Sigmoid colon (tissue), 3 donors: ENCODE data around the gene ABCA13.

Source experiments
- POLR2A ChIP-seq, 2 donors: fragments of 450-650 bp; IDR thresholded peaks; one replicate each; pipeline ENCODE4 v1.6.1; 2016; ENCODE audit warnings: antibody characterized with exemption in 2 of 2, mild to moderate bottlenecking in 2 of 2, moderate library complexity in 2 of 2
- TF ChIP-seq, protein P1 (sequence below), 4 experiments: fragments of 450-650 bp in 3 of 4; fragments of 200-600 bp in 1 of 4; IDR thresholded peaks; one replicate each; pipeline ENCODE4 v1.5.1; 2016 to 2019; ENCODE audit warnings: antibody characterized with exemption in 4 of 4, mild to moderate bottlenecking in 3 of 4, moderate library complexity in 2 of 4

DNA sequence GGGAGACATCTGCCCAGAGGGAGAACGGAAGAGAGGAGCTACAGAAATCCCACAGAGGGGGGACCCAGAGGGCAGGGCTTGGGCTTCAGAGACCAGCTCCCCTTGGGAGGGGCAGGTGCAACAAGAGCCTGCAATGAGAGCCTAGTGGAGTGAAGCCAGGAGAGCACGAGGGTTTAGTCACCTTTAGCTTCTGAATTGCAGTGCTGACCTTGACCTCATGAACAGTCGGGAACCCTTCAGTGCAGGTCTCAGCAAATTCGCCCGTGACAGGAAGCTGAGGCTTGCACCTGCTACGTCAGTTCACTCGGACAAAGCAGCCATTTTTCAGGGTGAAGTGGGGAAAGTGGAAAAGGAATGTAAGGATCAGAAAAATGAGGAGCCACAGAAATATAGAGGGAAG lies 446.2 kb downstream of the ABCA13 start:
- TF ChIP-seq, protein P1, sequence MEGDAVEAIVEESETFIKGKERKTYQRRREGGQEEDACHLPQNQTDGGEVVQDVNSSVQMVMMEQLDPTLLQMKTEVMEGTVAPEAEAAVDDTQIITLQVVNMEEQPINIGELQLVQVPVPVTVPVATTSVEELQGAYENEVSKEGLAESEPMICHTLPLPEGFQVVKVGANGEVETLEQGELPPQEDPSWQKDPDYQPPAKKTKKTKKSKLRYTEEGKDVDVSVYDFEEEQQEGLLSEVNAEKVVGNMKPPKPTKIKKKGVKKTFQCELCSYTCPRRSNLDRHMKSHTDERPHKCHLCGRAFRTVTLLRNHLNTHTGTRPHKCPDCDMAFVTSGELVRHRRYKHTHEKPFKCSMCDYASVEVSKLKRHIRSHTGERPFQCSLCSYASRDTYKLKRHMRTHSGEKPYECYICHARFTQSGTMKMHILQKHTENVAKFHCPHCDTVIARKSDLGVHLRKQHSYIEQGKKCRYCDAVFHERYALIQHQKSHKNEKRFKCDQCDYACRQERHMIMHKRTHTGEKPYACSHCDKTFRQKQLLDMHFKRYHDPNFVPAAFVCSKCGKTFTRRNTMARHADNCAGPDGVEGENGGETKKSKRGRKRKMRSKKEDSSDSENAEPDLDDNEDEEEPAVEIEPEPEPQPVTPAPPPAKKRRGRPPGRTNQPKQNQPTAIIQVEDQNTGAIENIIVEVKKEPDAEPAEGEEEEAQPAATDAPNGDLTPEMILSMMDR (IDR thresholded peaks at IDR 0.05): no peak
- no peak for TF ChIP-seq POLR2A (IDR thresholded peaks at IDR 0.05)
